GM23248 (cell line): ENCODE data around the gene WFDC6.

ENCODE experiments used
- EZH2 ChIP-seq: fragments of 200-600 bp; sonication (generic); IDR thresholded peaks from 2 replicates; pipeline ENCODE4 v1.6.1; 2018; ENCODE audit warnings: antibody characterized with exemption, mild to moderate bottlenecking; ENCODE audit not compliant: insufficient read depth, poor library complexity, severe bottlenecking
- EZH2phosphoT487 ChIP-seq: fragments of 200-600 bp; sonication (generic); IDR thresholded peaks from 2 replicates; pipeline ENCODE4 v1.6.1; 2018; ENCODE audit warnings: antibody characterized with exemption, moderate library complexity, mild to moderate bottlenecking, low read depth; ENCODE audit not compliant: insufficient read depth

DNA sequence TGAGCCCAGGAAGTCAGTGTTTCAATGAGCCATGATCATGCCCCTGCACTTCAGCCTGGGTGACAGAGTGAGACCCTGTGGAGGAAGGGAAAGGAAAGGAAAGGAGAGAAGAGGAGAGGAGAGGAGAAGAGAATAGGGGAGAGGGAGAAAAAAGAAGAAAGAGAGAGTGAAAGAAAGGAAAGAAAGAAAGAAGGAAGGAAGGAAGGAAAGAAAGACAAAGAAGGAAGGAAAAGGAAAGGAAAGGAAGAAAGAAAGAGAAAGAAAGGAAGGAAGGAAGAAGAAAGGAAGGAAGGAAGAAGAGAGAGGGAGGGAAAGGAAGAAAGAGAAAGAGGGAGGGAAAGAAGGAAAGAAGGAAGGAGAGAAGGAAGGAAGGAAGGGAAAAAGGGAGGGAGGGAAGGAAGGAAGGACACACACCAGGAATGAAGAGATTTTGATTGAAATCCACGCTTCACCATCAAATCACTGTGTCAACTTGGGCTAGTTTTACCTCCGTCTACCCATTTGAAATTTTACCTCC, 25.5 kb upstream of the WFDC6 start:
- no peak for TF ChIP-seq EZH2phosphoT487
- no peak for TF ChIP-seq EZH2
